ENCODE data around the gene MROH2B.

MROH2B gene

GRCh38 chr5:41003670-41004376 lies 67.3 kb downstream of the MROH2B start:
- no peak overlapping the region for H3K4me3 ChIP-seq (ENCODE audit: low read depth in 1 of 2, low read length in 1 of 2)
- TF ChIP-seq, protein P1, sequence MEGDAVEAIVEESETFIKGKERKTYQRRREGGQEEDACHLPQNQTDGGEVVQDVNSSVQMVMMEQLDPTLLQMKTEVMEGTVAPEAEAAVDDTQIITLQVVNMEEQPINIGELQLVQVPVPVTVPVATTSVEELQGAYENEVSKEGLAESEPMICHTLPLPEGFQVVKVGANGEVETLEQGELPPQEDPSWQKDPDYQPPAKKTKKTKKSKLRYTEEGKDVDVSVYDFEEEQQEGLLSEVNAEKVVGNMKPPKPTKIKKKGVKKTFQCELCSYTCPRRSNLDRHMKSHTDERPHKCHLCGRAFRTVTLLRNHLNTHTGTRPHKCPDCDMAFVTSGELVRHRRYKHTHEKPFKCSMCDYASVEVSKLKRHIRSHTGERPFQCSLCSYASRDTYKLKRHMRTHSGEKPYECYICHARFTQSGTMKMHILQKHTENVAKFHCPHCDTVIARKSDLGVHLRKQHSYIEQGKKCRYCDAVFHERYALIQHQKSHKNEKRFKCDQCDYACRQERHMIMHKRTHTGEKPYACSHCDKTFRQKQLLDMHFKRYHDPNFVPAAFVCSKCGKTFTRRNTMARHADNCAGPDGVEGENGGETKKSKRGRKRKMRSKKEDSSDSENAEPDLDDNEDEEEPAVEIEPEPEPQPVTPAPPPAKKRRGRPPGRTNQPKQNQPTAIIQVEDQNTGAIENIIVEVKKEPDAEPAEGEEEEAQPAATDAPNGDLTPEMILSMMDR (IDR thresholded peaks at IDR 0.05): no peak

GRCh38 chr5:40999966-41000365 lies 71.2 kb downstream of the MROH2B start:
- H3K4me3 ChIP-seq (ENCODE audit: low read depth in 1 of 2, low read length in 1 of 2): no peak overlapping the region
- TF ChIP-seq, protein P1 (IDR thresholded peaks at IDR 0.05): no peak
- H3K27ac ChIP-seq: no peak overlapping the region
- H3K9me3 ChIP-seq: no peaks in the 10 kb centered on the region
- no peaks in the 10 kb centered on the region for H3K36me3 ChIP-seq
- no peaks in the 10 kb centered on the region for H3K4me1 ChIP-seq (ENCODE audit: control insufficient read depth in 1 of 2, insufficient read depth in 1 of 2, low read depth in 1 of 2, low read length in 1 of 2)
- H3K27me3 ChIP-seq: no peaks in the 10 kb centered on the region

More at GRCh38 chr5:41003670-41004376, 67.3 kb downstream of the MROH2B start:
- no peaks in the 10 kb centered on the region for H3K36me3 ChIP-seq
- H3K27me3 ChIP-seq: no peaks in the 10 kb centered on the region
- H3K4me1 ChIP-seq (ENCODE audit: control insufficient read depth in 1 of 2, insufficient read depth in 1 of 2, low read depth in 1 of 2, low read length in 1 of 2): no peaks in the 10 kb centered on the region
- no peak overlapping the region for H3K27ac ChIP-seq
- H3K9me3 ChIP-seq: no peaks in the 10 kb centered on the region

GRCh38 chr5:40999142-40999541 lies 72.0 kb downstream of the MROH2B start:
- Histone ChIP-seq H3K4me3 (ENCODE audit: low read depth in 1 of 2, low read length in 1 of 2) (no peak overlapping the region), H3K27me3 (no peaks in the 10 kb centered on the region), H3K9me3 (no peaks in the 10 kb centered on the region), H3K36me3 (no peaks in the 10 kb centered on the region), H3K27ac (no peak overlapping the region), H3K4me1 (ENCODE audit: control insufficient read depth in 1 of 2, insufficient read depth in 1 of 2, low read depth in 1 of 2, low read length in 1 of 2) (no peaks in the 10 kb centered on the region)
- TF ChIP-seq, protein P1 (IDR thresholded peaks at IDR 0.05): no peak

DNA sequence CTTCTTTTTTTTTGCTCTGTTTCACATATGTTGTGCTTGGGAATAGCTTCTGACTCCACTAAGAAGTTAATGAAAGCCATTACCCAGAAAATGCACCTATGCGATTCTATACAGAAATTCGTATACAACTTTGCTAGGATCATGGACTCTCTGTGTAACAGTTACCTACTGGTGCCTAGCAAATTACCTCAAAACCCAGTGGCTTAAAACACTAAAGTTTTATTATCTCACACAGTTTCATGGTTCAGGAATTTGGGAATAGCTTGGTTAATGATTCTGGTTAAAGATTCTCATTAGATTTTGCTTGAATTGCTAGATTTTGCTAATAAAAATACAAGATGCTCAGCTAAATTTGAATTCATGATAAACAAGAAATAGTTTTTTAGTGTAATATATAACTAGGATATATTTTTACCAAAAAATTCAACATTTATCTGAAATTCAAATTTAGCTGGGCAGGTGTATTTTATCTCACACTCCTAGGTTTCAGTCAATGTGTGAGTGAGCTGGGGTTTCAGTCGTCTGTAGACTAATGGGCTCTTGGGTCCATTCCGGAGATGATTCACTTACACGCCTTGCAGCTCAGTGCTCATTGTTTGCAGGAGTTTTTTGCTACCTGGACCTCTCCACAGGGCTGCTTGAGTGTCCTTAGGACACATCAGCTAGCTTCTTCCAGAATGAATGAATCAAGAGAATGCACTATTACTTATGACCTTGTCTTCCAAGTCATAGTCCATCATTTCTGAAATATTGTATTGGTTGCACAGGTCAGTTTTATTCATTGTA lies 75.1 kb downstream of the MROH2B start:
- no peak overlapping the region for H3K27ac ChIP-seq
- TF ChIP-seq, protein P1 (IDR thresholded peaks at IDR 0.05): no peak
- no peaks in the 10 kb centered on the region for H3K4me1 ChIP-seq (ENCODE audit: control insufficient read depth in 1 of 2, insufficient read depth in 1 of 2, low read depth in 1 of 2, low read length in 1 of 2)
- H3K9me3 ChIP-seq: no peaks in the 10 kb centered on the region
- H3K27me3 ChIP-seq: no peaks in the 10 kb centered on the region
- no peak overlapping the region for H3K4me3 ChIP-seq (ENCODE audit: low read depth in 1 of 2, low read length in 1 of 2)
- no peaks in the 10 kb centered on the region for H3K36me3 ChIP-seq

- Histone ChIP-seq H3K27me3 (no peaks in the 10 kb centered on the region), H3K4me1 (ENCODE audit: control insufficient read depth in 1 of 2, insufficient read depth in 1 of 2, low read depth in 1 of 2, low read length in 1 of 2) (no peaks in the 10 kb centered on the region), H3K9me3 (no peaks in the 10 kb centered on the region), H3K4me3 (ENCODE audit: low read depth in 1 of 2, low read length in 1 of 2) (no peak overlapping the region), H3K36me3 (no peaks in the 10 kb centered on the region), H3K27ac (no peak overlapping the region)
- TF ChIP-seq, protein P1 (IDR thresholded peaks at IDR 0.05): no peak
Observed at GRCh38 chr5:40991981-40992559, 79.1 kb downstream of the MROH2B start.
